ENCODE data around the gene TMEM151A.
"Not testable (repeated sequence)": the region's sequence is repeated elsewhere in the genome, so short reads cannot be mapped to it uniquely, and the experiment has no call there.

TMEM151A gene

DNA sequence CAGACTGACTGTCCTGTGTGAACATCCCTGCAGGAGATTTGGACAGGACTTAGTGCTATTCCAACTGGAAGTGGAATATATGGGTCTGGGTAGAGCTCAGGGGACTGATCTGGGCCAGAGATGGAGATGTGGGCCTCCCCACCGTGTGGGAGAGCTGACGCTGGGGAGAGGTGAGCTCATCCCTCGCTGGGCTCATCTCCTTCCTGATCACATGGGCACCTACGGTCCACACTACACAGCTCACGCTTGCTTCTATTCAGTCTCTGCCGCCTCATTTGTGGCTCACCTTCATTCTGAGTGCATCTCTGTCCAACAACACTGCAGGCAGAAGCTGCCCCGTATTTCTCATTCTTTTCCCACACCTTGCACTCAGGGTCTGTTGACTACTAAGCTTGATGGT lies 39.9 kb upstream of the TMEM151A start:
- ChIA-PET CTCF (interaction anchor here (1.3 to 2.2 kb wide), 5 partner anchors 9 to 137 kb away, joined by 3 to 18 read pairs (median 5); no protein-coding TSS in a partner anchor), POLR2A (no interaction called here)
- TF ChIP-seq, protein P1, sequence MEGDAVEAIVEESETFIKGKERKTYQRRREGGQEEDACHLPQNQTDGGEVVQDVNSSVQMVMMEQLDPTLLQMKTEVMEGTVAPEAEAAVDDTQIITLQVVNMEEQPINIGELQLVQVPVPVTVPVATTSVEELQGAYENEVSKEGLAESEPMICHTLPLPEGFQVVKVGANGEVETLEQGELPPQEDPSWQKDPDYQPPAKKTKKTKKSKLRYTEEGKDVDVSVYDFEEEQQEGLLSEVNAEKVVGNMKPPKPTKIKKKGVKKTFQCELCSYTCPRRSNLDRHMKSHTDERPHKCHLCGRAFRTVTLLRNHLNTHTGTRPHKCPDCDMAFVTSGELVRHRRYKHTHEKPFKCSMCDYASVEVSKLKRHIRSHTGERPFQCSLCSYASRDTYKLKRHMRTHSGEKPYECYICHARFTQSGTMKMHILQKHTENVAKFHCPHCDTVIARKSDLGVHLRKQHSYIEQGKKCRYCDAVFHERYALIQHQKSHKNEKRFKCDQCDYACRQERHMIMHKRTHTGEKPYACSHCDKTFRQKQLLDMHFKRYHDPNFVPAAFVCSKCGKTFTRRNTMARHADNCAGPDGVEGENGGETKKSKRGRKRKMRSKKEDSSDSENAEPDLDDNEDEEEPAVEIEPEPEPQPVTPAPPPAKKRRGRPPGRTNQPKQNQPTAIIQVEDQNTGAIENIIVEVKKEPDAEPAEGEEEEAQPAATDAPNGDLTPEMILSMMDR (IDR thresholded peaks at IDR 0.05; ENCODE audit: control extremely low read depth, extremely low read depth, low read depth, missing control alignments): no peak
- no peak for DNase-seq (ENCODE audit: extremely low spot score)

DNA sequence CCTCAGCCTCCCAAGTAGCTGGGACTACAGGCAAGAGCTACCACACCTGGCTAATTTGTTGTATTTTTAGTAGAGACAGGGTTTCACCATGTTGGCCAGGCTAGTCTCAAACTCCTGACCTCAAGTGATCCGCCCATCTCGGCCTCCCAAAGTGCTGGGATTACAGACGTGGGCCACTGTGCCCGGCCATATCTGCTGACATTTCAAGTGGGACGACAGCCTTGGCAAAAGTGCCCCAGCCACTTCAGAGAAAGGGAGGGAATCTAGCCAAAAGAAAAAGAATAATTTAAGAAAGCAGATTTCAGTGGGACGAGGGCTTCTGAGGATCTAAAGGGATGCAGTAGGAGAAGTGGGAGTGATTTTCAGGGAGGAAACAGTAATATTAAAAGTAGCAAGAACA lies 38.6 kb upstream of the TMEM151A start:
- DNase-seq (ENCODE audit: extremely low spot score); POLR2A ChIA-PET: not testable (repeated sequence)
- CTCF ChIA-PET: interaction anchor here (1.3 to 2.2 kb wide), 3 partner anchors 8 to 136 kb away, joined by 4 to 18 read pairs (median 5); no protein-coding TSS in a partner anchor

DNA sequence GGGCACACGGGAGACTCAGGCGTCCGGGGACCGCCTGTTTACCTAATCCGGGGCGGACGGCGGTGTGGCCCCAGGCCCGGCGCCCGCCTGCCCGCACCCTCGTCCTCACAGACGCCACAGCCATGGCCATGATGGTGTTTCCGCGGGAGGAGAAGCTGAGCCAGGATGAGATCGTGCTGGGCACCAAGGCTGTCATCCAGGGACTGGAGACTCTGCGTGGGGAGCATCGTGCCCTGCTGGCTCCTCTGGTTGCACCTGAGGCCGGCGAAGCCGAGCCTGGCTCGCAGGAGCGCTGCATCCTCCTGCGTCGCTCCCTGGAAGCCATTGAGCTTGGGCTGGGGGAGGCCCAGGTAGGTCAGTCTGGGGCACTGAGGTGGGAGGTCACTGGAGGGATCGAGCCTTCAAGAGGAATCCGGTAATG lies 33.2 kb upstream of the TMEM151A start:
- ChIA-PET CTCF (interaction anchor here (0.6 to 1.3 kb wide), 6 partner anchors 15 to 553 kb away, joined by 3 to 4 read pairs (median 4); no protein-coding TSS in a partner anchor), POLR2A (no interaction called here)
- no peak for DNase-seq (ENCODE audit: extremely low spot score)
- TF ChIP-seq, protein P1 (IDR thresholded peaks at IDR 0.05; ENCODE audit: control extremely low read depth, extremely low read depth, low read depth, missing control alignments): no peak

DNA sequence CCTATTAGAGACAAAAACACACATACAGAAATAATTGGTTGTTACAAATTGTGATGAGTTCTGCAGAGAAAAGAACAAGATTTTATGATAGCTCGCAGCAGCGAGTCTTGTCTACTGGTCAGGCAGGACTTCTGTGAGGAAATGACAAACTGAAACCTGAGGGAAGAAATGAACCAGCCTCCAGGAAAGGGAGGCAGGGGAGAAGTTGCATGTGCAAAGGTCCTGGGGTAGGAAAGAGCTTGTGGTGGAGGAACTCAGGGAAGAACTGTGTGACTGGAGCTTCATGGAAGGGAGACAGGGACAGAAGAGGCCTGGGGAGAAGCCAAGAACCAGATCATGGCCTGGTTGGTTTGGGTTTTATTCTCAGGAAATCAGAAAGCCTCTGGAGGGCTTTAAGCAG lies 32.5 kb upstream of the TMEM151A start:
- DNase-seq (ENCODE audit: extremely low spot score): no peak
- TF ChIP-seq, protein P1 (IDR thresholded peaks at IDR 0.05; ENCODE audit: control extremely low read depth, extremely low read depth, low read depth, missing control alignments): no peak
- POLR2A ChIA-PET: no interaction called here
- CTCF ChIA-PET: interaction anchor here (0.6 to 1.5 kb wide), 7 partner anchors 9 to 554 kb away, joined by 3 to 5 read pairs (median 4); partner anchors contain the start of gene KAT5

DNA sequence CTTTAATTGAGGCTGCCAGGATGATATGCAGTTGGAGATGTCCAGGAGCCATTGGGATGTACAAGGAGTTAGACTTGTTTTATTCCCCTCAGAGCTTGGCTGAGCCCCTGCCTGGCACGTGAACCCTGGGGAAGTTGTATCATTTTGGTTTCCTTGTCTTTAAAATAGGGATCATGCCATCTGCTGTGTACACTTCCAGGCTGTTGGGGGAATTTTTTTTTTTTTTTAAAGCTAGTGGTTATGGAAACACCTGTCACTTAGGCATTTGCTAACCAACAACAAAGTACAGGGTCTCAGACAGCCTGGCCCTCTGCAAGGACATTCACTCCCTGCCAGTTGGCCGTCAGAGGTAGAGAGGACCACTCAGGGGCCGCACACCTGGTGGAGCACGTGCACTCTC lies 31.7 kb upstream of the TMEM151A start:
- ChIA-PET CTCF (interaction anchor here (1.0 to 1.5 kb wide), 3 partner anchors 9 to 548 kb away, joined by 4 to 5 read pairs (median 4); partner anchors contain the start of gene KAT5), POLR2A (interaction anchor here (0.7 kb wide), 1 partner anchor 202 kb away, joined by 3 read pairs; no protein-coding TSS in a partner anchor)
- DNase-seq (ENCODE audit: extremely low spot score): no peak
- TF ChIP-seq, protein P1 (IDR thresholded peaks at IDR 0.05; ENCODE audit: control extremely low read depth, extremely low read depth, low read depth, missing control alignments): no peak

DNA sequence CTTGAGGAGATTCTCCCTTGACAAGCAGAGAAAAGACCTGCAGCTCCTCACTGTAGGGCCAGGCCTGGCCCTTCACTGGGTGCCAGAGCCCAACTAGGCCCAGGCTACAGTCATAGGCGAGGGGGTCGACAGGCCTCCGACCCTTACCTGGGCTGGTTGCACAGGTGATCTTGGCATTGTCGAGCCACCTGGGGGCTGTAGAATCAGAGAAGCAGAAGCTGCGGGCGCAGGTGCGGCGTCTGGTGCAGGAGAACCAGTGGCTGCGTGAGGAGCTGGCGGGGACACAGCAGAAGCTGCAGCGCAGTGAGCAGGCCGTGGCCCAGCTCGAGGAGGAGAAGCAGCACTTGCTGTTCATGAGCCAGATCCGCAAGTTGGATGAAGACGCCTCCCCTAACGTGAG lies 30.1 kb upstream of the TMEM151A start:
- TF ChIP-seq, protein P1 (IDR thresholded peaks at IDR 0.05; ENCODE audit: control extremely low read depth, extremely low read depth, low read depth, missing control alignments): no peak
- no peak for DNase-seq (ENCODE audit: extremely low spot score)
- CTCF ChIA-PET: interaction anchor here (1.6 kb wide), 1 partner anchor 9 kb away, joined by 4 read pairs; no protein-coding TSS in a partner anchor
- POLR2A ChIA-PET: no interaction called here

DNA sequence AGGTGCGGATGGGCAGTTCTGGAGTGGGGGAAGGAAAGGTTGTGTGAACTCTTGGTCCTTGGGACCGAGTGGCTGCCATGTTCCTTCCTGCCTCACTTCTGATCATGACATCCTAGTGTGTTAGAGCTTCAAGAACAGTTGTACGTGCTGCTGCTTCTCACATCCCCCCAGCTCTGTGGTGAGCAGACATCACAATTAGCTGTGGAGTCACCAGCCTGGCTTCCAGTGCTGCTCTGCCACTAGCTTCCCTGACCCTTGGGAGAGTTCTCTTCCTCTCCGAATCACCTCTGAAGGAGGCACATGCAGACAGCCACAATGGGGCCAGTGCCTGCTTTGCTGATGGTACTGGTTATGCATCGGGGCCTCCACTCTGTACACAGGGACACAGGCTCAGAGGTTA lies 29.5 kb upstream of the TMEM151A start:
- POLR2A ChIA-PET: no interaction called here
- CTCF ChIA-PET: no interaction called here
- TF ChIP-seq, protein P1 (IDR thresholded peaks at IDR 0.05; ENCODE audit: control extremely low read depth, extremely low read depth, low read depth, missing control alignments): no peak
- DNase-seq (ENCODE audit: extremely low spot score): no peak
